ENCODE results near the gene TULP4. TPM values are rescaled to one million over a fixed set of nuclear protein-coding genes. Genes with fewer than 3 reads are reported as not detected.

Gene TULP4
- total and polyA plus RNA-seq, 2 of the 8 experiments (the other 6 are each of a cell fraction or from before 2014, with no cell fraction given): 7.7 to 51.6 TPM

DNA sequence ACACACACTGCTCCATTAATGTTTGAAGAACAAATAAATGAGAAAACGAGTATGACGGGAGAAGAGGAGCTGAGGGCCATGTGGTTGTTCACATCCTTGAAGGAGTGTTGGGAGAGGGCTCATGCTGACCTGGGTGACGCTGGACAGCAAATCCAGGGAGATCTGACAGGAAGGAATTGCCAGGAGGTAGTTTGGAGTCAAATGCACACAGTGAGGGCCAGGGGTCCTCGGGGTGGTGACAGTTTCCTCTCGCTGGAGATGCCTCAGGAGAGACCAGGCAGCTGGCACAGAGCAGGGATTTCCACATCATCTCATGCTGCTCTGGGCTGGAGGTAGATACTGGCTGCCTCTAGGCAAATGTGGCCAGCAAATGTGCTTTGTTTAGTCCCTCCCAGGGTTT, 245.7 kb downstream of the TULP4 start:
- H4K91ac ChIP-seq (replicated peaks; ENCODE audit: insufficient read length, low read length): no peak overlapping the region
- CTCF ChIA-PET (ENCODE audit: partially characterized antibody): interaction anchor here (0.5 to 2.0 kb wide), 7 partner anchors 11 to 353 kb away, joined by 3 to 9 read pairs (median 4); no protein-coding TSS in a partner anchor
- H3K4ac ChIP-seq (replicated peaks; ENCODE audit: insufficient read length, low read depth, low read length): no peak overlapping the region
- DNase-seq (ENCODE audit: low read depth in 1 of 2, low spot score in 2 of 2): no peak
- no peak overlapping the region for H2AFZ ChIP-seq (ENCODE audit: low read length)
- POLR2A ChIA-PET (ENCODE audit: partially characterized antibody): interaction anchor here (1.2 to 3.1 kb wide), 2 partner anchors 10 to 18 kb away, joined by 4 to 19 read pairs; no protein-coding TSS in a partner anchor
- no peak overlapping the region for H3K27ac ChIP-seq (ENCODE audit: low read depth, low read length)
- peaks cover 5 to 9% (median 8%) of the 10 kb centered on the region in 4 experiments; a peak in 6 of 7 replicates for H3K4me1 ChIP-seq (replicated peaks in 1 of 4; ENCODE audit: control insufficient read depth in 3 of 4, insufficient read depth in 4 of 4, low read length in 3 of 4)
- no peak for FAIRE-seq
- H3K27me3 ChIP-seq (replicated peaks in 1 of 4; ENCODE audit: control insufficient read depth in 3 of 4, extremely low read depth in 1 of 4, insufficient read depth in 3 of 4, low read length in 3 of 4): no peaks in the 10 kb centered on the region
- no peak overlapping the region for H3K18ac ChIP-seq (ENCODE audit: extremely low read depth, low read length)
- H2BK15ac ChIP-seq (ENCODE audit: low read length): no peak overlapping the region
- H4K8ac ChIP-seq (ENCODE audit: extremely low read depth, insufficient read depth, low read length): no peak overlapping the region
- no peak overlapping the region; the same call in 1 of the 2 replicates for H2AK5ac ChIP-seq (ENCODE audit: low read depth, low read length)
- H2BK20ac ChIP-seq (ENCODE audit: low read length): no peak overlapping the region
- H2BK12ac ChIP-seq (ENCODE audit: low read depth, low read length): no peak overlapping the region
- no peak overlapping the region for H3K4me3 ChIP-seq (ENCODE audit: extremely low read depth in 1 of 4, insufficient read depth in 2 of 4, low read depth in 3 of 4, low read length in 4 of 4)
- H4K20me1 ChIP-seq (replicated peaks in 1 of 2; ENCODE audit: control insufficient read depth in 1 of 2, insufficient read depth in 2 of 2, low read length in 2 of 2): peaks cover 8 to 9% of the 10 kb centered on the region in 2 experiments
- H2BK5ac ChIP-seq (ENCODE audit: low read depth, low read length): no peak overlapping the region
- H3K36me3 ChIP-seq (ENCODE audit: control insufficient read depth in 2 of 4, insufficient read depth in 4 of 4, low read length in 3 of 4): no peaks in the 10 kb centered on the region
- H3K23ac ChIP-seq (ENCODE audit: insufficient read length): no peak overlapping the region
- H3K23me2 ChIP-seq (ENCODE audit: low read depth, low read length): peaks cover 3% of the 10 kb centered on the region; the same call in 1 of the 2 replicates
- H3K79me2 ChIP-seq (ENCODE audit: control insufficient read depth in 1 of 2, insufficient read depth in 2 of 2, low read length in 2 of 2): peaks cover 7 to 24% of the 10 kb centered on the region in 2 experiments; a peak in 3 of 4 replicates
- H3K56ac ChIP-seq (replicated peaks; ENCODE audit: insufficient read length, low read depth, low read length): no peak overlapping the region
- H3K9ac ChIP-seq (replicated peaks in 1 of 4; ENCODE audit: extremely low read depth in 1 of 4, low read depth in 3 of 4, low read length in 3 of 4): no peak overlapping the region
- WGBS, 2 experiments (ENCODE audit: extremely low coverage in 1 of 2, insufficient coverage in 1 of 2, insufficient read length in 1 of 2, insufficient replicate concordance in 2 of 2, low coverage in 1 of 2, low lambda C conversion rate in 2 of 2, missing lambda C conversion rate in 1 of 2): 95% methylated on average over 5 of the region's 5 CpGs; no CpG with 5 or more reads in 1 of the 2 experiments
- H4K5ac ChIP-seq (ENCODE audit: insufficient read length, low read depth, low read length): no peak overlapping the region
- no peak overlapping the region for H3K4me2 ChIP-seq (ENCODE audit: insufficient read depth in 1 of 2, low read depth in 2 of 2, low read length in 2 of 2)
- peaks cover 14% of the 10 kb centered on the region for H3K79me1 ChIP-seq (ENCODE audit: low read depth, low read length)
- no peak overlapping the region for H2BK120ac ChIP-seq (replicated peaks; ENCODE audit: low read depth, low read length)
- no peaks in the 10 kb centered on the region for H3K9me3 ChIP-seq (ENCODE audit: insufficient read depth in 2 of 2, low read depth in 1 of 2, low read length in 1 of 2)
- H3K14ac ChIP-seq (ENCODE audit: insufficient read length): no peak overlapping the region
- TF ChIP-seq SRF (IDR thresholded peaks at IDR 0.05; ENCODE audit: low read depth, low read length): no peak
- TF ChIP-seq KDM4A (IDR thresholded peaks at IDR 0.05; ENCODE audit: low read depth, low read length, severe bottlenecking): no peak
- no peak for TF ChIP-seq GABPA (IDR thresholded peaks at IDR 0.05; ENCODE audit: borderline replicate concordance, insufficient read depth, low read length)
- TF ChIP-seq ASH2L (IDR thresholded peaks at IDR 0.05; ENCODE audit: low read length): no peak
- no peak for TF ChIP-seq RNF2 (IDR thresholded peaks at IDR 0.05; ENCODE audit: borderline replicate concordance, low read depth, low read length, missing control alignments, poor library complexity, severe bottlenecking)
- TF ChIP-seq CREB1 (IDR thresholded peaks at IDR 0.05): no peak
- no peak for TF ChIP-seq JUN (IDR thresholded peaks at IDR 0.05; ENCODE audit: low read depth, low read length)
- TF ChIP-seq BACH1 (IDR thresholded peaks at IDR 0.05; ENCODE audit: low read length): no peak
- TF ChIP-seq KDM5A (IDR thresholded peaks at IDR 0.05; ENCODE audit: low read length): no peak
- no peak for TF ChIP-seq CBX5 (IDR thresholded peaks at IDR 0.05; ENCODE audit: low read depth, low read length)
- TF ChIP-seq RFX5 (IDR thresholded peaks at IDR 0.05; ENCODE audit: borderline replicate concordance, low read depth, low read length): no peak
- TF ChIP-seq YY1 (IDR thresholded peaks at IDR 0.05; ENCODE audit: low read depth, low read length): no peak
- TF ChIP-seq POLR2AphosphoS5 (IDR thresholded peaks at IDR 0.05; ENCODE audit: low read depth, low read length): no peak
- no peak for TF ChIP-seq MAFK (IDR thresholded peaks at IDR 0.05; ENCODE audit: low read depth, low read length)
- no peak for TF ChIP-seq POLR2A (IDR thresholded peaks at IDR 0.05; ENCODE audit: control extremely low read depth in 1 of 2, low read depth in 2 of 2, low read length in 2 of 2)
